HG03571 (cell line): ENCODE results near the gene NANOS2.
"Not testable (repeated sequence)": the region's sequence is repeated elsewhere in the genome, so short reads cannot be mapped to it uniquely, and the experiment has no call there.

ENCODE experiments used
- ATAC-seq: cut with Tn5 transposase; IDR thresholded peaks from one replicate; pipeline ENCODE4 v1.9.1; 2021; ENCODE audit not compliant: unreplicated experiment

Gene NANOS2

GRCh38 chr19:45876411-45877197 lies 38.0 kb downstream of the NANOS2 start:
- no peak for ATAC-seq

- ATAC-seq = no peak
These were observed 38.5 kb downstream of the NANOS2 start for GRCh38 chr19:45876161-45876410.

GRCh38 chr19:45874620-45874966 lies 40.0 kb downstream of the NANOS2 start:
- no peak for ATAC-seq

GRCh38 chr19:45873219-45873772 lies 41.3 kb downstream of the NANOS2 start:
- ATAC-seq = no peak

GRCh38 chr19:45872095-45872919 lies 42.3 kb downstream of the NANOS2 start:
- no peak for ATAC-seq

- no peak for ATAC-seq
These were observed 43.8 kb downstream of the NANOS2 start for GRCh38 chr19:45870798-45871197.

GRCh38 chr19:45867241-45867640 lies 47.3 kb downstream of the NANOS2 start:
- not testable (repeated sequence) for ATAC-seq

GRCh38 chr19:45866400-45867176 lies 48.0 kb downstream of the NANOS2 start:
- no peak for ATAC-seq

- ATAC-seq = no peak
These were observed 49.2 kb downstream of the NANOS2 start for GRCh38 chr19:45865269-45865948.

- ATAC-seq = no peak
These were observed 49.9 kb downstream of the NANOS2 start for GRCh38 chr19:45864629-45865082.

GRCh38 chr19:45863840-45864628 lies 50.5 kb downstream of the NANOS2 start, which contains the start of gene FOXA3:
FOXA3 (plus strand) TSS chr19:45864326; CDS start chr19:45864457, 131 bp downstream.
- ATAC-seq = no peak

GRCh38 chr19:45863335-45863839 lies 51.2 kb downstream of the NANOS2 start:
- no peak for ATAC-seq
